Activated T-cell treated with anti-CD3 and anti-CD28 coated beads, Interleukin-2, amount 50 U/mL, for 4 hours (primary cell): ENCODE data around the gene MAD1L1. TPM values are rescaled to one million over a fixed set of nuclear protein-coding genes. Genes with fewer than 3 reads are reported as not detected.
"Not testable (repeated sequence)": the region's sequence is repeated elsewhere in the genome, so short reads cannot be mapped to it uniquely, and the experiment has no call there.

Experiments used
- ATAC-seq, 2 donors: fragments of 200-7000 bp; cut with Tn5 transposase; one replicate each; pipeline ENCODE4 v1.10.0; 2021
- DNase-seq: peaks from one replicate; pipeline ENCODE4 v3.0.0-alpha.2; 2020
- H3K27me3 Mint-ChIP-seq: one replicate; pipeline ENCODE4 v1.8.0; 2021; ENCODE audit warnings: low read depth, mixed read lengths
- H3K36me3 Mint-ChIP-seq: one replicate; pipeline ENCODE4 v1.8.0; 2022; ENCODE audit warnings: mixed read lengths; ENCODE audit not compliant: insufficient read depth
- H3K4me1 Mint-ChIP-seq: one replicate; pipeline ENCODE4 v1.8.0; 2021; ENCODE audit warnings: low read depth, mixed read lengths
- H3K4me3 Mint-ChIP-seq: one replicate; pipeline ENCODE4 v1.8.0; 2021; ENCODE audit warnings: mild to moderate bottlenecking, moderate library complexity, mixed read lengths
- H3K9me3 Mint-ChIP-seq: one replicate; pipeline ENCODE4 v1.8.0; 2021; ENCODE audit warnings: mixed read lengths
- total RNA-seq, 3 donors: library from RNA; stranded (reverse); gene quantifications; one replicate each; pipeline ENCODE4 v1.2.1, GENCODE V29; 2021

The MAD1L1 gene
- total RNA-seq, 3 donors from 2014 or later = 55.8 to 59.4 (median 57.9) TPM

- not testable (repeated sequence) for H3K27me3 Mint-ChIP-seq, H3K4me3 Mint-ChIP-seq, DNase-seq, H3K9me3 Mint-ChIP-seq, ATAC-seq
- peaks cover 18% of the 10 kb centered on the region for H3K4me1 Mint-ChIP-seq
- peaks cover 16% of the 10 kb centered on the region for H3K36me3 Mint-ChIP-seq
Observed at GRCh38 chr7:1826931-1827330, 405.8 kb downstream of the MAD1L1 start.

DNA sequence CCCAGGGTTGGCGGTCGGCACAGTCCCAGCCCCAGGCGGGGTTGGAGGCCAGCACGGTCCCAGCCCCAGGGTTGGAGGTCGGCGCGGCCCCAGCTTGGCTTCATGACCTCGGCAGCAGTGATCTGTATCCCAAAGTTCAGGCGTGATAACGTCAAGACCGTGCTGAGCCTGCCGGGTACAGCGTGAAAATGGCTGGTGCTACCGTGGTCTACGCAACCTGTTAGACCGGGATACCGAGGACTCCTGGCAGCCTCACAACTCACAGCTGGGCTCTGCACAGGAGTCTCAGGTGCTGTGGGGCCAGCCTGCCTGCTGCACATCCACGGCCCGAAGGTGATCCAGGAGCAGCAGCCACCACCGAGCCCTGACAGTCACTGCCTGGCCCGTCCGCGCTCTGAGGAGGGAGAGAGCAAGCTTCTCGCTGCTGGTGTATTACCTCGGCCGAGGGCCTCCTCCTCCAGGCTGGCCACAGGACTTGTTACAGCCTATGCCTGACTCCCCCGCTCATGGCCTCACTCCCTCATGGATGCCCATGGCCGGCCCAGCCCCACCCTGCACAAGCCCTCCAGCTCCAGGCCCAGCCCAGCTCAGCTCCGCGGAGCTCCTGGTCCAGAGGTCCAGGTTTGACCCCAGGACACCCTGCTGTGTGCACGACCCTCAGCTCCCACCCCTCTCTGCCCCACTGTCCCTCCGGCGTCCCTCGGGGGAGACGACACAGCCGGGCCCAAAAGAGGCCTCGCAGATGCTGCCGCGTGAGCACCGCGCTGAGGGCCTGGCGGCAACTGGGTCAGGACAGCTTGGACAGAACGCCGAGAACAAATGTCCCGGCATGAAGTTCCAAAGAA lies 406.6 kb downstream of the MAD1L1 start:
- peaks cover 22% of the 10 kb centered on the region for H3K4me1 Mint-ChIP-seq
- peaks cover 12% of the 10 kb centered on the region for H3K36me3 Mint-ChIP-seq
- no peak for DNase-seq
- ATAC-seq = no peak
- no peak overlapping the region for H3K4me3 Mint-ChIP-seq
- peaks cover 7% of the 10 kb centered on the region for H3K9me3 Mint-ChIP-seq
- H3K27me3 Mint-ChIP-seq = no peaks in the 10 kb centered on the region

DNA sequence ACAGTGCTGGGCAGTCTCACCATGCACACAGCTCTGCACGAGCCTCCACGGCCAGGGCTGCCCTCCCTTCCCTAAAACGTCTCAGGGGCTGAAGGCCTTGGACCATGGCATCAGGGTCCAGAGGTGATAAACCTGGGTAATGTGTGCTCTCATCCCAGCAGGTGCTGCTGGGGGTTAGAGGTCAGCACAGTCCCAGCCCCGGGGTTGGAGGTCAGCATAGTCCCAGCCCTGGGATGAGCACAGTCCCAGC lies 407.2 kb downstream of the MAD1L1 start:
- not testable (repeated sequence) for H3K4me3 Mint-ChIP-seq, ATAC-seq, H3K27me3 Mint-ChIP-seq, DNase-seq, H3K9me3 Mint-ChIP-seq
- Mint-ChIP-seq H3K4me1 (peaks cover 22% of the 10 kb centered on the region), H3K36me3 (peaks cover 11% of the 10 kb centered on the region)

DNA sequence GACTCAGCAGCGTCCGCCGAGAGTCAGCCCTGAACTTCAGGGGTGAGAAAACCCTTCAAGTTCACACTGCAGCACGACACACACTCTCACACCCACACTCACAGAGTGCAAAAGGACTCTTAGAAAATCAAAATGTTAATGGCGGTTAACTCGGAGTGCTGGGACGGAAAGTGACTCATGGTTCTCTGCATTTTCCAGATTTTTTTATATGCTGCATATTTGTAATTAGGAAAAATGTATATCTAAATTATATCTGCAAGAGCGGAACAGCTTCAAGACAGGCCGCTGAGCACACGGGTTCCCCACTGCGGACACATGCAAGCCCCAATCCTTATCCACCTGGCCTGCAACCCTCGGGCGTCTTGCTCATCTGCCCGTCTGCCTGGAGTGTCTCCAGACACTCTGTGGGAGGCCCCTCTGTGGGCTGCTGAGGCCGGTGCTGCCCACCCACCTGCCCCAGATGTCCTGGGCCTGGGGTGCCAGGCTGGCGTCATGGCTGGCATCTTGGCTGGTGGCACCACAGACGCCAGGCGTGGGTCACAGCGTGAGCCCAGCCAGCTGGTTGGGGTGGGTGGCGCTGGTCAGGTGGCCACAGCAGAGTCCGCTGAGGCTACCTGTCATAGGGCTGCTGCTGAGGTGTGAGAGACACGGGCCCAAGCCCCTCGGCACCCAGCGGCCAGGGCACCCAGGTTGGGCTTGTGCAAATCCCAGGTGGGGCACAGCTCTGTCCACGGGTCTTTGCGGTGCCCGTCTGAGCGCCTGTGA lies 407.7 kb downstream of the MAD1L1 start:
- H3K9me3 Mint-ChIP-seq, DNase-seq, H3K27me3 Mint-ChIP-seq: not testable (repeated sequence)
- ATAC-seq = peak; percentile 37 to 95
- peaks cover 11% of the 10 kb centered on the region for H3K36me3 Mint-ChIP-seq
- H3K4me1 Mint-ChIP-seq = peaks cover 25% of the 10 kb centered on the region
- H3K4me3 Mint-ChIP-seq = peak overlapping the region; percentile 40

GRCh38 chr7:1824151-1824881 lies 408.4 kb downstream of the MAD1L1 start:
- peak overlapping the region; percentile 40 for H3K4me3 Mint-ChIP-seq

GRCh38 chr7:1823376-1824150 lies 409.2 kb downstream of the MAD1L1 start:
- Mint-ChIP-seq H3K4me1 (peaks cover 35% of the 10 kb centered on the region), H3K4me3 (no peak overlapping the region)
- ATAC-seq = no peak

More at GRCh38 chr7:1824151-1824881, 408.4 kb downstream of the MAD1L1 start:
- not testable (repeated sequence) for H3K9me3 Mint-ChIP-seq, H3K36me3 Mint-ChIP-seq, H3K27me3 Mint-ChIP-seq
- ATAC-seq (peak in 1 of 2 donors; percentile 93), DNase-seq (peak; percentile 50)
- H3K4me1 Mint-ChIP-seq = peaks cover 30% of the 10 kb centered on the region

GRCh38 chr7:1819259-1819841 lies 413.4 kb downstream of the MAD1L1 start:
- peak; percentile 57 to 72 for ATAC-seq
- DNase-seq = no peak
- H3K36me3 Mint-ChIP-seq = no peaks in the 10 kb centered on the region
- no peaks in the 10 kb centered on the region for H3K9me3 Mint-ChIP-seq
- H3K27me3 Mint-ChIP-seq = no peaks in the 10 kb centered on the region
- peaks cover 30% of the 10 kb centered on the region for H3K4me1 Mint-ChIP-seq
- peak overlapping the region; percentile 11 for H3K4me3 Mint-ChIP-seq

More at GRCh38 chr7:1823376-1824150, 409.2 kb downstream of the MAD1L1 start:
- H3K27me3 Mint-ChIP-seq = no peaks in the 10 kb centered on the region
- H3K9me3 Mint-ChIP-seq = no peaks in the 10 kb centered on the region
- H3K36me3 Mint-ChIP-seq = peaks cover under 1% of the 10 kb centered on the region
- no peak for DNase-seq

DNA sequence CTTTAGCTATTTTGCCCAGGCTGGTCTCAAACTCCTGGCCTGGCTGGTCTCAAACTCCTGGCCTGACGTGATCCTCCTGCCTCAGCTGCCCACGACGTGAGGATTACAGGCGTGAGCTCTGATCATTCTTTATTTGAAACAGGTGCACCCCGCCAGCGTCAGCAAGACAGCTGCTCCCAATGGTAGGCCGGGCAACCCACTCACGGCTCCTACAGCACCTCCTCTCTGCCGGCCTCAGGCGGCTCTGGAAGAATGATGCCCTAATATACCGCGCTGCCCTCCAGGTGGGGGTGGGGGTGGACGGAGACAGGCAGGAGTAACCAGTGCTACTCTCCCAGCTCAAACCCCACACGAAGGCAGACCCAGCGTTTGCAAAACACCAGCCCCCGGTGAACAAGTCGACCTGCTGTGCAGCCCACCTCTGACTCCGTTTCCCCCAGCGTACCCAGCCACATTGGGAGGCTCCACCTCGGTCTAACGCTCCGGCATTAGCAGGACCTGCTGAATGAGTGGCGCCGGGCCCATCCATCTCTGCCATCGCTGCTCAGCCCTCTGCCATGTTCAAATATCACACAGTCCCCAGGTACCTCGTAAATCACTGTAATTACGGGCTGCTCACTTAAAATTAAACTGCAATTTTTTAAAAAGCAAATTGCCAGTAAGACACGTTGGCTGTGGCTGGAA lies 414.0 kb downstream of the MAD1L1 start:
- Mint-ChIP-seq H3K9me3 (no peaks in the 10 kb centered on the region), H3K36me3 (no peaks in the 10 kb centered on the region), H3K4me3 (peak overlapping the region; percentile 11), H3K4me1 (peaks cover 25% of the 10 kb centered on the region), H3K27me3 (no peaks in the 10 kb centered on the region)
- ATAC-seq (no peak), DNase-seq (no peak)

- no peak for ATAC-seq
- Mint-ChIP-seq H3K4me1 (peaks cover 25% of the 10 kb centered on the region), H3K4me3 (no peak overlapping the region)
Observed at GRCh38 chr7:1817061-1817712, 415.6 kb downstream of the MAD1L1 start.

DNA sequence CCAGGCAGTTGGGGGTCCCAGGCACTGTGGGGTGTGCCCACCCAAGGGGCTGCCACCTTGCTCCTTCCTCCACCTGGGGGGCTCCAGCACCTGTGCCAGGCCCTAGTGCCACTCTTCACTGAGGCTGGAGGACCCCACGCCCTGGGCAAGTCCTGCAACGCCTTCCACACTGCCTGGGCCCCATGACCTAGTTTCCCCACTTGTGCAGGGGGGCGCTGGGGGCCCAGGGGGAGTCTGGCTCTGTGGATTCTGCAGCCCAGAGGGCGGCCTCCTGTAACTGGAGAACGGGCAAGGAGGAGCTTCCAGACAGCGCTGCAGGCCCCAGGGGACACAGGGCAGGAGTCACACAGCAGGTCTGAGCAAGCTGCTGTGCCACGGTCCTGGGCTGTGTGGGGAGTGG lies 416.3 kb downstream of the MAD1L1 start:
- not testable (repeated sequence) for DNase-seq, H3K9me3 Mint-ChIP-seq, H3K4me3 Mint-ChIP-seq, H3K36me3 Mint-ChIP-seq, H3K27me3 Mint-ChIP-seq, ATAC-seq
- H3K4me1 Mint-ChIP-seq = peaks cover 22% of the 10 kb centered on the region

More at GRCh38 chr7:1817061-1817712, 415.6 kb downstream of the MAD1L1 start:
- Mint-ChIP-seq H3K9me3 (no peaks in the 10 kb centered on the region), H3K36me3 (no peaks in the 10 kb centered on the region), H3K27me3 (no peaks in the 10 kb centered on the region)
- DNase-seq = no peak

- not testable (repeated sequence) for H3K36me3 Mint-ChIP-seq, H3K27me3 Mint-ChIP-seq, DNase-seq, H3K4me3 Mint-ChIP-seq, ATAC-seq, H3K9me3 Mint-ChIP-seq
- peaks cover 19% of the 10 kb centered on the region for H3K4me1 Mint-ChIP-seq
Observed at GRCh38 chr7:1815551-1816281, 417.0 kb downstream of the MAD1L1 start.

GRCh38 chr7:1815051-1815481 lies 417.7 kb downstream of the MAD1L1 start:
- Mint-ChIP-seq H3K27me3 (no peaks in the 10 kb centered on the region), H3K4me1 (peaks cover 16% of the 10 kb centered on the region), H3K4me3 (no peak overlapping the region), H3K9me3 (no peaks in the 10 kb centered on the region), H3K36me3 (no peaks in the 10 kb centered on the region)
- no peak for ATAC-seq
- DNase-seq = no peak
